ENCODE measurements around the gene CAPN1. TPM values are rescaled to one million over a fixed set of nuclear protein-coding genes. Genes with fewer than 3 reads are reported as not detected.
"Not testable (repeated sequence)": the region's sequence is repeated elsewhere in the genome, so short reads cannot be mapped to it uniquely, and the experiment has no call there.

The CAPN1 gene
- total and polyA plus RNA-seq, 8 donors, result 80.5 to 248 (median 88.0) TPM

DNA sequence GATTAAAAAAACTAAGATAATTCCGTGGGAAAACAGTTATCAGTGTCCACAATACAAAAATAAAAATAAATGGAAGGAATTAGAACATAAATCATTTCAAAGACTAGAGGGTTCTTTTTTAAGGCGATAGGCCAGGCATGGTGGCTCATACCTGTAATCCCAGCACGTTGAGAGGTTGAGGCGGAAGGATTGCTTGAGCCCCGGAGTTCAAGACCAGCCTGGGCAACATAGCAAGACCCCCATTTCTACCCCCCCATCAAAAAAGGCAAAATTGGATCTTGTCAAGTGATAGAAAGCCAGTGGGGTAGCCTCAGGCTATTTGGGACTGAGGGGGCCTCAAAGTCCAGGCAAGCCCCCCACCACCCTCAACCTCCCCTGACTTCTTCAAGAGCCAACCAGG, 59.4 kb downstream of the CAPN1 start:
- H3K27me3 ChIP-seq, result no peaks in the 10 kb centered on the region
- H3K4me1 ChIP-seq, result no peaks in the 10 kb centered on the region
- H3K36me3 ChIP-seq, result no peaks in the 10 kb centered on the region
- no peak for TF ChIP-seq CTCF (IDR thresholded peaks at IDR 0.05)
- ATAC-seq, result no peak
- intact Hi-C loops (cut with DNase I), result no loop called here
- no peak overlapping the region for H3K27ac ChIP-seq
- H3K4me3 ChIP-seq, result no peak overlapping the region
- DNase-seq, result no peak
- H3K9me3 ChIP-seq, result peaks cover 0 to 9% of the 10 kb centered on the region in 2 donors

- TF ChIP-seq CTCF (IDR thresholded peaks at IDR 0.05), result no peak
- no peak for ATAC-seq
- intact Hi-C loops (cut with DNase I), result no loop called here
- Histone ChIP-seq H3K4me3 (no peak overlapping the region), H3K27ac (no peak overlapping the region), H3K4me1 (no peaks in the 10 kb centered on the region), H3K36me3 (no peaks in the 10 kb centered on the region), H3K27me3 (no peaks in the 10 kb centered on the region), H3K9me3 (peaks cover 0 to 9% of the 10 kb centered on the region in 2 donors)
- DNase-seq, result no peak
These were observed 60.0 kb downstream of the CAPN1 start for GRCh38 chr11:65241692-65242091.

GRCh38 chr11:65242389-65242788, 60.7 kb downstream of the CAPN1 start:
- no peak for DNase-seq
- no peak for ATAC-seq
- no peak for TF ChIP-seq CTCF (IDR thresholded peaks at IDR 0.05)
- intact Hi-C loops (cut with DNase I), result no loop called here
- H3K4me3 ChIP-seq, result no peak overlapping the region
- H3K27ac ChIP-seq, result no peak overlapping the region
- H3K9me3 ChIP-seq, result peaks cover 0 to 9% of the 10 kb centered on the region in 2 donors
- no peaks in the 10 kb centered on the region for H3K27me3 ChIP-seq
- no peaks in the 10 kb centered on the region for H3K4me1 ChIP-seq
- H3K36me3 ChIP-seq, result no peaks in the 10 kb centered on the region

DNA sequence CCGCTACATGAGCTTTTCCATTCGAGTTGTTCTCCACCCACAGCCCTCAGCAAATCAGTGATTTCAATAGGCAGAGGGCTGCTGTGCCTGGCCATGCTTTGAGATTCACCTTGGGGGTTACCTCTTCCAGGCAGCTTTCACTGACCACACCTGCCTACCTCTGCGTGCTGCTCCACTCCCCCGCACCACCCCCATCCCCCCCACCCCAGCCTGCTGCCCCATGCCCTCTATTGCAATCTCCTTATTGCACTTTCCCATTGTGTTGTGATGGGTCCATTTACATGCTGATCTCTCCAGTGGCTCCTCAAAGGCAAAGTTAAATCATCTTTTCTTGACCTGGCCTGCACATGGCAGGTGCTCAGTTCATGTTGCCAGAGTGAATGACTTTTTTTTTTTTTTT, 62.1 kb downstream of the CAPN1 start:
- no peaks in the 10 kb centered on the region for H3K36me3 ChIP-seq
- no peaks in the 10 kb centered on the region for H3K4me1 ChIP-seq
- H3K9me3 ChIP-seq, result peaks cover 0 to 9% of the 10 kb centered on the region in 2 donors
- DNase-seq, result no peak
- TF ChIP-seq CTCF (IDR thresholded peaks at IDR 0.05), result no peak
- intact Hi-C loops (cut with DNase I), result no loop called here
- H3K4me3 ChIP-seq, result no peak overlapping the region
- H3K27me3 ChIP-seq, result no peaks in the 10 kb centered on the region
- no peak for ATAC-seq
- no peak overlapping the region for H3K27ac ChIP-seq

DNA sequence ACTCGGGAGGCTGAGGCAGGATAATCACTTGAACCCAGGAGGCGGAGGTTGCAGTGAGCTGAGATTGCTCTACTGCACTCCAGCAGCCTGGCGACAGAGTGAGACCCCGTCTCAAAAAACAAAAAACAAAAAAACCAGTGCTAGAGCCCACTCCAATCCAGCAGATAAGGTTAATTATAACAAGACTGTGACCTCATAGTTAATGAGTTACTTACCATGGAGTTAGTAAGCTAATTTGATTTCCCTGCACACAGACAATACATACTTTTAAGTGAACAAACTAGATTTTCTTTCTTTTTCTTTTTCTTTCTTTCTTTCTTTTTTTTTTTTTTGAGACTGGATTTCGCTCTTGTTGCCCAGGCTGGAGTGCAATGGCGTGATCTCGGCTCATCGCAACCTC, 63.3 kb downstream of the CAPN1 start:
- H3K4me3 ChIP-seq; H3K27me3 ChIP-seq; DNase-seq; H3K9me3 ChIP-seq; H3K27ac ChIP-seq; H3K36me3 ChIP-seq; H3K4me1 ChIP-seq; ATAC-seq; intact Hi-C loops (cut with DNase I): not testable (repeated sequence)

- Histone ChIP-seq H3K36me3 (no peaks in the 10 kb centered on the region), H3K4me3 (no peak overlapping the region), H3K27ac (no peak overlapping the region), H3K9me3 (peaks cover 0 to 9% of the 10 kb centered on the region in 2 donors), H3K4me1 (no peaks in the 10 kb centered on the region), H3K27me3 (no peaks in the 10 kb centered on the region)
- DNase-seq (no peak), ATAC-seq (no peak)
- no peak for TF ChIP-seq CTCF (IDR thresholded peaks at IDR 0.05)
- intact Hi-C loops (cut with DNase I), result no loop called here
These were observed 64.8 kb downstream of the CAPN1 start for GRCh38 chr11:65246506-65246905.

DNA sequence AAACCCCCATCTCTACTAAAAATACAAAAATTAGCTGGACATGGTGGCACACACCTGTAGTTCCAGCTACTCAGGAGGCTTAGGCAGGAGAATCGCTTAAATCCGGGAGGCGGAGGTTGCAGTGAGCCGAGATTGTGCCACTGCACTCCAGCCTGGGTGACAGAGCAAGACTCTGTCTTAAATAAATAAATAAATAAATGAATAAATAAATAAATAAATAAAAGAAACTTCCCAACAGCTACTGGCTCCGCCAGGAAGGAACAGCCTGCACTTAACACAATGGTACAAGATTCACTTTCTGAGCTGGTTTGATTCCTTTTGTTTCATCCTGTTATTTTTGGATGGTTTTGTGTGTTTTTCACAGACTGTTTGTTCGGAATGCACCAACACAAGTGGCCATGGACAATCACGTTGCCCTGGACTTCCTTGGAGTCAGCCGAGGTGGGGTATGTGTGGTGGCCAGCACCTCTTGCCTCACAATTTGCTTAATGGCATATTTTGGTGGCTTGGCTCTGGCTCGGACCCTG, 66.5 kb downstream of the CAPN1 start:
- H3K27ac ChIP-seq; intact Hi-C loops (cut with DNase I); H3K9me3 ChIP-seq; H3K4me3 ChIP-seq; H3K4me1 ChIP-seq; H3K36me3 ChIP-seq; H3K27me3 ChIP-seq; DNase-seq; ATAC-seq: not testable (repeated sequence)

Data from left lung (tissue), 10 donors.